Stimulated activated CD8-positive, alpha-beta memory T cell treated with anti-CD3 and anti-CD28 coated beads, Interleukin-15, amount 100 ng/mL, for 24 hours (primary cell): Measurements from ENCODE around the gene ZNF629.
A peak's percentile ranks its signal among the peaks of the same experiment; 100 is the strongest.

ENCODE experiments used
- DNase-seq: peaks from one replicate; pipeline ENCODE4 v3.0.0-alpha.2; 2020; ENCODE audit warnings: low read depth

Gene ZNF629

GRCh38 chr16:30748634-30749445 lies 38.2 kb downstream of the ZNF629 start:
- DNase-seq = no peak

GRCh38 chr16:30747799-30748633 lies 39.0 kb downstream of the ZNF629 start, which contains the start of gene PHKG2:
Gene PHKG2, plus strand, starts transcription at chr16:30748425. Its CDS starts 396 bp downstream, at chr16:30748821.
- DNase-seq = peak; percentile 83

- DNase-seq = no peak
These were observed 39.7 kb downstream of the ZNF629 start for GRCh38 chr16:30747331-30747730.

DNA sequence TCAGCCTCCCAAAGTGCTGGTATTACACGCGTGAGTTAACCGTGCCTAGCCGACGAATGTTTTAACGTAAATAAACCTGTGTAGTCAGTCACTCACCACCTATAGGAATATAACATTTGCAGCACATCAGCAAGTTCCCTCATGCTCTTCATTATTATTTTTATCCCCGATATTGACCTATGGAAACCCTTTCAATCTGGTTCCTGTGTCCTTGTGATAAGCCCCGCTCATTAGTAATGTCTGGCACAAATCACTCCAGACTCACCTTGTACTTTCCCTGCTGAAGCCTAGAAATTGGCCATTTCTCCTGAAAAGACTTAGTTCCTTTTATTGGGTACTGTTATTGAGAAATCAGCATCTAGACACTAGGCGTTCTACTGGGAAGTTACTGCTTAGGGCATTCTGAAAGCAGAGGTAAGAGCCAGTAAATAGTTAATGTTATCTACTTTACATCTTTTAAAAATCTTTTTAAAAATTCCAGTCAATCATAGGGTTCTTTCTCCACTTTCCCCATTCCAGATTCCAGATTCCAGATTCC lies 40.3 kb downstream of the ZNF629 start:
- DNase-seq = no peak

GRCh38 chr16:30745082-30745481 lies 41.9 kb downstream of the ZNF629 start:
- no peak for DNase-seq

DNA sequence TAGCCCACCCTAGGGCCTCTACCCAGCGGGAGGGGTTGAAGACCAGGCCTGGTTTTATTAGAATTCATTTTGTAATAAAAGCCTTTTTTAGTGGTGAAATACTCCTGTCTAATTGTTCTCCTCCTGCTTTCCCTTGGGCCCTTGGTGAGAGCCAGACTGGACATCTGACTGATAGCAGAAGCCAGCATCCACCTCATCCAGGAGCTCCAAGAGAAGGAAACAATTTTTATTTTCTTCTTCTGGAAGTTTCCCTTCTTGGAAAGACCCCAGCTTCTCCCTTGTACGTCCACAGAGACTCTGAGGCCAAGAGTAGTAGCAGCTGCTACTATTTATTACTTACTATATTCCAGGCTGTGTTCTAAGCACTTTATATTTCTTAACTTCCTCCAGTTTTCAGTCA lies 42.8 kb downstream of the ZNF629 start:
- DNase-seq = no peak

- DNase-seq = no peak
These were observed 43.3 kb downstream of the ZNF629 start for GRCh38 chr16:30743716-30744115.

GRCh38 chr16:30741461-30741914 lies 45.5 kb downstream of the ZNF629 start:
- DNase-seq = no peak

- DNase-seq = no peak
These were observed 46.4 kb downstream of the ZNF629 start for GRCh38 chr16:30740364-30741251.

GRCh38 chr16:30738984-30739951 lies 47.7 kb downstream of the ZNF629 start:
- no peak for DNase-seq

GRCh38 chr16:30737794-30738648 lies 49.0 kb downstream of the ZNF629 start:
- DNase-seq = no peak

- no peak for DNase-seq
These were observed 49.8 kb downstream of the ZNF629 start for GRCh38 chr16:30736995-30737793.

GRCh38 chr16:30731411-30731810 lies 55.6 kb downstream of the ZNF629 start:
- DNase-seq = no peak

DNA sequence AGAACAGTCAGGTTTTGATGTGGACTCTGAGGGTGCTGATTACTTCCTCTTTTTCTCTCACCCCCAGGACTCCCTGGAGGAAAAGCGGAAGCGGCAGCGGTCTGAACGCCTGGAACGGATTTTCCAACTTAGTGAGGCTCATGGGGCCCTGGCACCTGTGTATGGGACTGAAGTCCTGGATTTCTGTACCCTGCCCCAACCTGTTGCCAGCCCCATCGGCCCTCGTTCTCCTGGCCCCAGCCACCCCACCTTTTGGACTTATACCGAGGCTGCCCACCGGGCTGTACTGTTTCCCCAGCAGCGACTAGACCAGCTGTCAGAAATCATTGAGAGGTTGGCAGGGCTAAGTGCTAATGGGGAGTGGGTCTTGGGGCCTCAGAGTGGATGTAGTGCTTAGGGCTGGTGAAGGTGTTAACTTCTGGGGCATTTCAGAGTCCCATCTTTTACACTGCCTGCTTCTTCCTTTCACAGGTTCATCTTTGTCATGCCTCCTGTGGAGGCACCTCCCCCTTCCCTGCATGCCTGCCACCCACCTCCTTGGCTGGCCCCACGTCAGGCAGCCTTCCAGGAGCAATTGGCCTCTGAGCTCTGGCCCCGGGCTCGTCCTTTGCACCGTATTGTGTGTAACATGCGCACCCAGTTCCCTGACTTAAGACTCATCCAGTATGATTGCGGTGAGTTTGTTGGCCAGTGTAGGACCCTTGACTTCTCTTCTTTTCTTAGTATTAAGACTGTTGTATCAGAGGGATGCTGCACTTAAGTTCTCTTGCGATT lies 57.9 kb downstream of the ZNF629 start:
- DNase-seq = no peak
